Measurements from ENCODE around the gene ABCC9.

ABCC9 gene

GRCh38 chr12:21774358-21775132, 166.7 kb downstream of the ABCC9 start, which contains the start of gene KCNJ8:
Gene KCNJ8, minus strand, starts transcription at chr12:21774706. Its CDS starts 1,090 bp downstream, at chr12:21773616.
- no peak for DNase-seq (ENCODE audit: low read depth in 2 of 2)

- DNase-seq (ENCODE audit: low read depth in 2 of 2), result no peak
Measured at GRCh38 chr12:21773806-21774205, 167.4 kb downstream of the ABCC9 start.

GRCh38 chr12:21773263-21773741, 167.9 kb downstream of the ABCC9 start:
- no peak for DNase-seq (ENCODE audit: low read depth in 2 of 2)

GRCh38 chr12:21771311-21771710, 169.9 kb downstream of the ABCC9 start:
- DNase-seq (ENCODE audit: low read depth in 2 of 2), result no peak

GRCh38 chr12:21769307-21769706, 171.9 kb downstream of the ABCC9 start:
- no peak for DNase-seq (ENCODE audit: low read depth in 2 of 2)

GRCh38 chr12:21766403-21766802, 174.8 kb downstream of the ABCC9 start:
- no peak for DNase-seq (ENCODE audit: low read depth in 2 of 2)

- no peak for DNase-seq (ENCODE audit: low read depth in 2 of 2)
Measured at GRCh38 chr12:21764950-21765349, 176.3 kb downstream of the ABCC9 start.

- no peak for DNase-seq (ENCODE audit: low read depth in 2 of 2)
Measured at GRCh38 chr12:21764065-21764464, 177.2 kb downstream of the ABCC9 start.

GRCh38 chr12:21763531-21763930, 177.7 kb downstream of the ABCC9 start:
- no peak for DNase-seq (ENCODE audit: low read depth in 2 of 2)

GRCh38 chr12:21759737-21760136, 181.5 kb downstream of the ABCC9 start:
- no peak for DNase-seq (ENCODE audit: low read depth in 2 of 2)

GRCh38 chr12:21757735-21758134, 183.5 kb downstream of the ABCC9 start:
- DNase-seq (ENCODE audit: low read depth in 2 of 2), result no peak

GRCh38 chr12:21756699-21757098, 184.5 kb downstream of the ABCC9 start:
- no peak for DNase-seq (ENCODE audit: low read depth in 2 of 2)

- no peak for DNase-seq (ENCODE audit: low read depth in 2 of 2)
Measured at GRCh38 chr12:21751517-21751916, 189.7 kb downstream of the ABCC9 start.
